ENCODE results near the gene ZNF576.

GRCh38 chr19:43560687-43561086, 35.7 kb upstream of the ZNF576 start:
- TF ChIP-seq CTCF (conservative IDR thresholded peaks at IDR 0.05; ENCODE audit: low read depth in 2 of 2), result peak; percentile 27 to 53; a peak in 3 of 4 replicates
- TF ChIP-seq REST (IDR thresholded peaks at IDR 0.05; ENCODE audit: unreplicated experiment), result no peak
- no peak for TF ChIP-seq CREB1 (CRISPR knock-in tag; IDR thresholded peaks at IDR 0.05; ENCODE audit: low read depth)

Data from GM23338 (cell line).